KMS-11 (cell line): ENCODE measurements around the gene SNRPB.
A peak's percentile ranks its signal among the peaks of the same experiment; 100 is the strongest.
"Not testable (repeated sequence)": the region's sequence is repeated elsewhere in the genome, so short reads cannot be mapped to it uniquely, and the experiment has no call there.

Experiments used
- H2AFZ ChIP-seq: fragments of 200-600 bp; sonication (generic); 2 replicates; pipeline ENCODE4 v1.6.1; 2016; ENCODE audit warnings: antibody characterized with exemption, mixed run types, low read depth
- H3K27ac ChIP-seq: fragments of 200-600 bp; sonication (generic); 2 replicates; pipeline ENCODE4 v1.6.1; 2016; ENCODE audit warnings: mild to moderate bottlenecking, mixed run types
- H3K27me3 ChIP-seq: fragments of 200-600 bp; sonication (generic); 2 replicates; pipeline ENCODE4 v1.6.1; 2017; ENCODE audit warnings: mild to moderate bottlenecking, low read depth, mixed run types, moderate library complexity; ENCODE audit not compliant: insufficient read depth
- H3K36me3 ChIP-seq: fragments of 200-600 bp; sonication (generic); 2 replicates; pipeline ENCODE4 v1.6.1; 2017; ENCODE audit warnings: mild to moderate bottlenecking, mixed run types; ENCODE audit not compliant: insufficient read depth
- H3K4me1 ChIP-seq: fragments of 200-600 bp; sonication (generic); 2 replicates; pipeline ENCODE4 v1.6.1; 2016; ENCODE audit warnings: mild to moderate bottlenecking, low read depth, mixed run types; ENCODE audit not compliant: poor library complexity, severe bottlenecking
- H3K4me2 ChIP-seq: fragments of 200-600 bp; sonication (generic); 2 replicates; pipeline ENCODE4 v1.7.0; 2016; ENCODE audit warnings: mild to moderate bottlenecking, mixed run types
- H3K4me3 ChIP-seq: fragments of 200-600 bp; sonication (generic); IDR thresholded peaks from 2 replicates; pipeline ENCODE4 v1.6.1; 2017; ENCODE audit warnings: low read depth, low read length, mixed read lengths; ENCODE audit not compliant: insufficient read depth
- H3K79me2 ChIP-seq: fragments of 200-600 bp; sonication (generic); 2 replicates; pipeline ENCODE4 v1.6.1; 2016; ENCODE audit warnings: low read depth, mixed run types; ENCODE audit not compliant: insufficient read depth
- H3K9ac ChIP-seq: fragments of 200-600 bp; sonication (generic); 2 replicates; pipeline ENCODE4 v1.6.1; 2016; ENCODE audit warnings: mild to moderate bottlenecking, mixed run types
- H4K20me1 ChIP-seq: fragments of 200-600 bp; sonication (generic); 2 replicates; pipeline ENCODE4 v1.6.1; 2016; ENCODE audit warnings: mild to moderate bottlenecking, mixed run types; ENCODE audit not compliant: insufficient read depth
- CTCF ChIP-seq: fragments of 200-600 bp; sonication (generic); conservative IDR thresholded peaks from 2 replicates; pipeline ENCODE4 v1.6.1; 2017; ENCODE audit warnings: low read depth, mild to moderate bottlenecking, antibody characterized with exemption, low read length, moderate library complexity, mixed read lengths

The SNRPB gene

GRCh38 chr20:2508631-2509467, 38.3 kb upstream of the SNRPB start, which contains the start of gene ZNF343:
TSS of gene ZNF343 (minus strand) at chr20:2508915. CDS start at chr20:2493895, 15,020 bp downstream.
- Histone ChIP-seq H3K4me2 (peak within 1 kb of the TSS; percentile 57), H3K79me2 (no peaks in the 10 kb centered on the region), H3K36me3 (no peaks in the 10 kb centered on the region), H3K27me3 (no peaks in the 10 kb centered on the region), H3K9ac (peak within 1 kb of the TSS; percentile 60; the same call in 1 of the 2 replicates), H3K4me3 (no peak within 1 kb of the TSS), H2AFZ (peak within 1 kb of the TSS; percentile 91), H3K4me1 (no peaks in the 10 kb centered on the region), H4K20me1 (no peaks in the 10 kb centered on the region), H3K27ac (peak within 1 kb of the TSS; percentile 25; the same call in 1 of the 2 replicates)
- no peak for TF ChIP-seq CTCF

GRCh38 chr20:2507875-2508630, 37.5 kb upstream of the SNRPB start:
- Histone ChIP-seq H3K4me3 (no peak overlapping the region), H3K4me1 (no peaks in the 10 kb centered on the region), H3K79me2 (no peaks in the 10 kb centered on the region), H3K9ac (peak overlapping the region; percentile 60; the same call in 1 of the 2 replicates), H2AFZ (peak overlapping the region; percentile 91), H4K20me1 (no peaks in the 10 kb centered on the region), H3K4me2 (peak overlapping the region; percentile 57), H3K27me3 (no peaks in the 10 kb centered on the region), H3K36me3 (no peaks in the 10 kb centered on the region), H3K27ac (no peak overlapping the region)
- no peak for TF ChIP-seq CTCF

GRCh38 chr20:2507464-2507863, 36.9 kb upstream of the SNRPB start:
- Histone ChIP-seq H3K79me2 (no peaks in the 10 kb centered on the region), H2AFZ (no peak overlapping the region), H3K27ac (no peak overlapping the region), H3K36me3 (no peaks in the 10 kb centered on the region), H3K9ac (no peak overlapping the region), H3K4me2 (no peak overlapping the region), H4K20me1 (no peaks in the 10 kb centered on the region), H3K4me3 (no peak overlapping the region), H3K27me3 (no peaks in the 10 kb centered on the region), H3K4me1 (no peaks in the 10 kb centered on the region)
- TF ChIP-seq CTCF = no peak

GRCh38 chr20:2506426-2506825, 35.8 kb upstream of the SNRPB start:
- not testable (repeated sequence) for H3K4me1 ChIP-seq, H3K9ac ChIP-seq, H3K4me3 ChIP-seq, H3K79me2 ChIP-seq, H2AFZ ChIP-seq, H3K36me3 ChIP-seq, H3K4me2 ChIP-seq, H4K20me1 ChIP-seq, H3K27me3 ChIP-seq, H3K27ac ChIP-seq

GRCh38 chr20:2504803-2505202, 34.2 kb upstream of the SNRPB start:
- H3K27me3 ChIP-seq, H3K79me2 ChIP-seq, H3K27ac ChIP-seq, H3K36me3 ChIP-seq, H2AFZ ChIP-seq, H3K4me3 ChIP-seq, H3K4me1 ChIP-seq, H3K9ac ChIP-seq, H4K20me1 ChIP-seq, H3K4me2 ChIP-seq: not testable (repeated sequence)

- not testable (repeated sequence) for H3K9ac ChIP-seq, H3K79me2 ChIP-seq, H3K4me1 ChIP-seq, H2AFZ ChIP-seq, H3K27ac ChIP-seq, H4K20me1 ChIP-seq, H3K4me3 ChIP-seq, H3K27me3 ChIP-seq, H3K36me3 ChIP-seq, H3K4me2 ChIP-seq
These were observed 32.3 kb upstream of the SNRPB start for GRCh38 chr20:2502808-2503384.
